GM19023 (cell line): ENCODE measurements around the gene GSTT4.
"Not testable (repeated sequence)": the region's sequence is repeated elsewhere in the genome, so short reads cannot be mapped to it uniquely, and the experiment has no call there.

Experiments used
- ATAC-seq: cut with Tn5 transposase; IDR thresholded peaks from one replicate; pipeline ENCODE4 v1.9.1; 2021; ENCODE audit warnings: mild to moderate bottlenecking, moderate library complexity; ENCODE audit not compliant: unreplicated experiment

The GSTT4 gene

DNA sequence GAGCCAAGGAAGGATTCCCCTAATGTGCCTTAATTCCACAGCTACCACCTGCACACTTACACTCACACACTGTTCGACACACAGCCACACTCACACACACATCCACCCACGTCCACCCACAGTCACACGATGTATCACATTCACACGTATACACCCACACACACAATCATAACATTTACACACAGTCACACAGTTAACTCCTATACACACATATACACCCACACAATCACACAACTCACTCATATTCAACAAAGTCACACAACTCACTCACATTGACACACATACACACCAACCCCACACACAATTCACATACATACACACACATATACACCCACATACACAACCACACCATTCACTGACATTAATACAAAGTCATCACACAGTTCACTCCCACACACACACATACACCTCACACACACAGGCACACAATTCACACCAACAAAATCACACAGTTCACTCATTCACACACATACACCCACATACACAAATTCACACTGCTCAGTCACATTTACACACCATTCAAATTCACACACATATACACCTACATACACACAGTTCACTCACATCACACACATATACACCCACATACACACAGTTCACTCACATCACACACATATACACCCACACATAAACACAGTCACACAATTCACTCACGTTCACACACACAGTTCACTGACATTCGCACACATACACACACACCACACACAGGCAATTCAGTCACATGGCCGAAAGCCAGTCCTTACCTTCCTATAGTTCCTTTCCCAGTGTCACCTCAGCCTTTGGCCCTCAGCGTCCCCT is 50.9 kb downstream of the GSTT4 start:
- not testable (repeated sequence) for ATAC-seq

- not testable (repeated sequence) for ATAC-seq
Measured at GRCh38 chr22:23953485-23953884, 51.8 kb downstream of the GSTT4 start.

DNA sequence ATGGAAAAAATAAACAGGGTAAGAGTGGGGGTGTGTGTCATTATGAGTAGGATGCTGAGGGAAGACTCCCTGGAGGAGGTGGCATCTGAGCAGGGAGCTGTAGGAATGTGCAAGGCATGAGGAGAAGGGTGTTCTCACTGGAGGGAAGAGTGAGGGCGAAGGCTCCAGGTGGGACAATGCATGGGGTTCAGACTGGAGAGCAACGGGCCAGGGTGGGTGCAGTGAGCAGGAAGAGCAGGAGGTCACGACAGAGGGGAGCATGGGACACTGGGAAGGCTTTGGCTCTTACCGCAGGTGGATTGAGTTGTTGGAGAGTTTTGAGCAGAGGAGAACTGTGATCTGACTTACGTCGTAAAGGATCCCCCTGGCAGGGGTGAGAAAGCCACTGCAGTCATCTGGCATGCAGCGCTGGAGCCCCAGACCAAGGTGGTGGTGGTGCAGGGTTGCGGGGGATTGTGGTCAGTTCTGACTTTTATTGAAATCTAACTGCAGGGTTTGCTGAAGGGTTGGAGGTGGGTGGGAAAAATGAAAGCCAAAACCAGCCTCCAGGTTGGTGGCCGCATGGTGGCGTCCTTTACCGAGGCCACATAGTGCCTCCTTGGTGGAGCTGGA is 52.4 kb downstream of the GSTT4 start:
- not testable (repeated sequence) for ATAC-seq

DNA sequence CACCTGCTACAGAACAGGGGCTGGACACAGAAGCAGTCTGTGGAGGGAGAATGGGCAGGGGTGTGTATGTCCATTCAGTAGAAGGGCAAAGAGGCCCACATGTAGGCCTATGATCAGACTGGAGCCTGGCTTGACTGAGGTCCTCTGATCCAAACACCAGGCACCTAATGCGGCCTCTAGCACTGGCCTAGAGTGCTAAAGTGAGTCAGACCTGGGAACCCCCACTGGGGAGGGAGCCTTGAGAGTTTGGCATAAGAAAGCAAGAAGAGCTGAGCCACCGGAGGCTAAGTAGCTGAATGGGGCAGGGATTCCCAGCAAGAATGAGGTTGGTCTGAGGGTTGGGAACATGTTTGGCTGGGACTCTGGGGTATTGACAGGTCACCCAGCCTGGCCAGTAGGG is 53.9 kb downstream of the GSTT4 start:
- ATAC-seq = not testable (repeated sequence)

DNA sequence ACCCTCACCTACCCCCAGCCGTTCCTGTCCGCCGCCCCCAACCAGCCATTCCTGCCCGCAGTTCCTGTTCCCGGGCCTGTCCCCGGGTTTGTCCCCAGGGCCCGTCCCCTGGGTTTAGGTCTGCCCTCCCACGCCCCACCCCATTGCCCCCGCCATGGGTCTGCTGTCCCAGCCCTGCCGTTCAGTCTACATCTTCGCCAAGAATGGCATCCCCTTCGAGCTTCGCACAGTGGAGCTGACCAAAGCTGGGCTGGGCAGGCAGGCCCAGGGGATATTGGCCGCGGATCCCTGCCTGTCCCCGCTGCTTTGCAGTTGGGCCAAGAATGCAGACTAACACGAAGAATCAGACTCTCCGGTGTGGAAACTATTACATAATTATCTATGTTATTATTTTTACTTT is 55.5 kb downstream of the GSTT4 start:
- ATAC-seq = not testable (repeated sequence)
